Measurements from ENCODE around the gene CCNO. TPM values are rescaled to one million over a fixed set of nuclear protein-coding genes. Genes with fewer than 3 reads are reported as not detected.

CCNO gene
- total and polyA plus RNA-seq, 2 donors (not counting 3 experiments of a cell fraction or from before 2014, with no cell fraction given) = 0.37 to 0.58 TPM

GRCh38 chr5:55222092-55222984 lies 11.1 kb downstream of the CCNO start:
- peaks cover 9% of the 10 kb centered on the region for H3K4me1 ChIP-seq (ENCODE audit: control insufficient read depth, extremely low read depth, insufficient read depth, low read length)
- H3K9me1 ChIP-seq (replicated peaks; ENCODE audit: control insufficient read depth, extremely low read depth, insufficient read depth, low read length) = no peaks in the 10 kb centered on the region
- dilution Hi-C loops (cut with MboI; ENCODE audit: extremely low pct_ligation_motif_present, low sequenced_read_pairs) = no loop called here
- BruUV-seq (replicated peaks) = no TSS peak
- no peaks in the 10 kb centered on the region for H3K36me3 ChIP-seq (ENCODE audit: control insufficient read depth in 2 of 2, extremely low read depth in 1 of 2, insufficient read depth in 2 of 2, low read length in 2 of 2)
- ChIA-PET CTCF (interaction anchor here (1.4 kb wide), 1 partner anchor 10 kb away, joined by 11 read pairs; no protein-coding TSS in a partner anchor), POLR2A (no interaction called here)
- no peak overlapping the region for H2AFZ ChIP-seq (ENCODE audit: low read depth, low read length)
- no peaks in the 10 kb centered on the region for H3K79me2 ChIP-seq (ENCODE audit: control insufficient read depth, insufficient read depth, low read length)
- TF ChIP-seq MAX (IDR thresholded peaks at IDR 0.05; ENCODE audit: insufficient read depth, insufficient read length) (no peak), JUN (IDR thresholded peaks at IDR 0.05; ENCODE audit: borderline replicate concordance, insufficient read depth, insufficient read length, low read depth) (no peak), MYC (IDR thresholded peaks at IDR 0.05; ENCODE audit: low read depth, low read length) (no peak), EZH2 (IDR thresholded peaks at IDR 0.05; ENCODE audit: borderline replicate concordance, low read depth, low read length, severe bottlenecking) (peak; percentile 89), FOS (IDR thresholded peaks at IDR 0.05; ENCODE audit: borderline replicate concordance, insufficient read depth, low read length) (no peak), CTCF (IDR thresholded peaks at IDR 0.05; ENCODE audit: extremely low read depth in 1 of 2, insufficient read depth in 1 of 2, low read depth in 1 of 2, low read length in 2 of 2) (no peak), POLR2AphosphoS5 (IDR thresholded peaks at IDR 0.05; ENCODE audit: insufficient read depth, low read depth, low read length) (no peak)
- no peak overlapping the region for H3K27ac ChIP-seq (ENCODE audit: insufficient read depth, low read depth, low read length)
- no peak overlapping the region for H3K4me2 ChIP-seq (ENCODE audit: insufficient read depth, low read length)
- intact Hi-C loops (cut with micrococcal nuclease) = no loop called here
- no peaks in the 10 kb centered on the region for H3K9me3 ChIP-seq (replicated peaks; ENCODE audit: control insufficient read depth, insufficient read depth, low read length)
- DNase-seq (ENCODE audit: low read depth, low spot score) (no peak), FAIRE-seq (no peak)
- H3K4me3 ChIP-seq (replicated peaks in 1 of 3; ENCODE audit: insufficient read depth in 1 of 3, low read depth in 1 of 3, low read length in 3 of 3) = no peak overlapping the region
- H4K20me1 ChIP-seq (replicated peaks; ENCODE audit: control insufficient read depth, extremely low read depth, insufficient read depth, low read length) = no peaks in the 10 kb centered on the region
- peaks cover 57 to 86% of the 10 kb centered on the region in 2 experiments for H3K27me3 ChIP-seq (ENCODE audit: control insufficient read depth in 2 of 2, insufficient read depth in 2 of 2, low read length in 2 of 2)
- no peak overlapping the region for H3K9ac ChIP-seq (replicated peaks; ENCODE audit: extremely low read depth, insufficient read depth, low read length)

All from endothelial cell of umbilical vein (primary cell).